Neural cell (in vitro differentiated cells): ENCODE measurements around the gene ANKRD31.

Experiments
- CTCF ChIP-seq: fragments of 450-650 bp; IDR thresholded peaks from 2 replicates; pipeline ENCODE4 v1.5.1; 2014; ENCODE audit warnings: antibody characterized with exemption, mild to moderate bottlenecking, moderate library complexity; ENCODE audit not compliant: poor library complexity, severe bottlenecking
- EP300 ChIP-seq: fragments of 450-650 bp; conservative IDR thresholded peaks from 2 replicates; pipeline ENCODE4 v1.6.1; 2014; ENCODE audit warnings: antibody characterized with exemption, mild to moderate bottlenecking, moderate library complexity; ENCODE audit not compliant: poor library complexity, severe bottlenecking
- EZH2 ChIP-seq: fragments of 200-600, 300-800 bp; shearing (Covaris generic), sonication (generic); IDR thresholded peaks from 2 replicates; pipeline ENCODE4 v1.6.1; 2014; ENCODE audit warnings: antibody characterized with exemption, low read length, borderline replicate concordance, mild to moderate bottlenecking; ENCODE audit not compliant: insufficient read depth, poor library complexity, severe bottlenecking
- TAF1 ChIP-seq: IDR thresholded peaks from 2 replicates; pipeline ENCODE4 v1.6.1; 2012; ENCODE audit warnings: low read depth
- TF ChIP-seq, protein P1 (sequence below): IDR thresholded peaks from 2 replicates; pipeline ENCODE4 v1.6.1; 2012; ENCODE audit warnings: borderline replicate concordance

- TF ChIP-seq, protein P1, sequence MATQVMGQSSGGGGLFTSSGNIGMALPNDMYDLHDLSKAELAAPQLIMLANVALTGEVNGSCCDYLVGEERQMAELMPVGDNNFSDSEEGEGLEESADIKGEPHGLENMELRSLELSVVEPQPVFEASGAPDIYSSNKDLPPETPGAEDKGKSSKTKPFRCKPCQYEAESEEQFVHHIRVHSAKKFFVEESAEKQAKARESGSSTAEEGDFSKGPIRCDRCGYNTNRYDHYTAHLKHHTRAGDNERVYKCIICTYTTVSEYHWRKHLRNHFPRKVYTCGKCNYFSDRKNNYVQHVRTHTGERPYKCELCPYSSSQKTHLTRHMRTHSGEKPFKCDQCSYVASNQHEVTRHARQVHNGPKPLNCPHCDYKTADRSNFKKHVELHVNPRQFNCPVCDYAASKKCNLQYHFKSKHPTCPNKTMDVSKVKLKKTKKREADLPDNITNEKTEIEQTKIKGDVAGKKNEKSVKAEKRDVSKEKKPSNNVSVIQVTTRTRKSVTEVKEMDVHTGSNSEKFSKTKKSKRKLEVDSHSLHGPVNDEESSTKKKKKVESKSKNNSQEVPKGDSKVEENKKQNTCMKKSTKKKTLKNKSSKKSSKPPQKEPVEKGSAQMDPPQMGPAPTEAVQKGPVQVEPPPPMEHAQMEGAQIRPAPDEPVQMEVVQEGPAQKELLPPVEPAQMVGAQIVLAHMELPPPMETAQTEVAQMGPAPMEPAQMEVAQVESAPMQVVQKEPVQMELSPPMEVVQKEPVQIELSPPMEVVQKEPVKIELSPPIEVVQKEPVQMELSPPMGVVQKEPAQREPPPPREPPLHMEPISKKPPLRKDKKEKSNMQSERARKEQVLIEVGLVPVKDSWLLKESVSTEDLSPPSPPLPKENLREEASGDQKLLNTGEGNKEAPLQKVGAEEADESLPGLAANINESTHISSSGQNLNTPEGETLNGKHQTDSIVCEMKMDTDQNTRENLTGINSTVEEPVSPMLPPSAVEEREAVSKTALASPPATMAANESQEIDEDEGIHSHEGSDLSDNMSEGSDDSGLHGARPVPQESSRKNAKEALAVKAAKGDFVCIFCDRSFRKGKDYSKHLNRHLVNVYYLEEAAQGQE: no peak
- TF ChIP-seq TAF1 (no peak), CTCF (no peak), EZH2 (no peak), EP300 (no peak)
These were observed 49.6 kb upstream of the ANKRD31 start for GRCh38 chr5:75286211-75286773.
